SK-N-MC (cell line): ENCODE measurements around the gene EIF3B.
"Not testable (repeated sequence)": the region's sequence is repeated elsewhere in the genome, so short reads cannot be mapped to it uniquely, and the experiment has no call there.

Source experiments
- DNase-seq: peaks from one replicate; pipeline ENCODE4 v3.0.0-alpha.2; 2011; ENCODE audit warnings: low read depth, low spot score
- H3K27ac ChIP-seq: fragments of 200-600 bp; sonication (generic); 2 replicates; pipeline ENCODE4 v1.5.1; 2016; ENCODE audit warnings: mixed run types
- H3K36me3 ChIP-seq: fragments of 200-600 bp; sonication (generic); 2 replicates; pipeline ENCODE4 v1.6.1; 2017; ENCODE audit warnings: antibody characterized with exemption, low read length, mixed read lengths; ENCODE audit not compliant: insufficient read depth
- H3K4me3 ChIP-seq: fragments of 200-600 bp; sonication (generic); 2 replicates; pipeline ENCODE4 v1.5.1; 2016
- H3K9ac ChIP-seq: fragments of 200-600 bp; sonication (generic); 2 replicates; pipeline ENCODE4 v1.8.0; 2017; ENCODE audit warnings: mixed run types, mixed read lengths; ENCODE audit not compliant: insufficient read length
- H3K9me3 ChIP-seq: fragments of 200-600 bp; sonication (generic); 2 replicates; pipeline ENCODE4 v1.6.1; 2017; ENCODE audit warnings: low read depth, mild to moderate bottlenecking, antibody characterized with exemption, low read length, moderate library complexity, mixed read lengths
- EZH2 ChIP-seq: fragments of 200-600 bp; sonication (generic); IDR thresholded peaks from one replicate; pipeline ENCODE4 v1.6.1; 2017; ENCODE audit warnings: antibody characterized with exemption
- FOXP2 ChIP-seq: optimal IDR thresholded peaks from 2 replicates; pipeline ENCODE3; 2011; ENCODE audit warnings: mild to moderate bottlenecking, moderate library complexity; ENCODE audit not compliant: insufficient read depth; ENCODE audit errors: extremely low read length, control extremely low read depth
- POLR2AphosphoS5 ChIP-seq: IDR thresholded peaks from 2 replicates; pipeline ENCODE4 v1.6.1; 2012; ENCODE audit warnings: mild to moderate bottlenecking, low read depth, low read length, borderline replicate concordance

EIF3B gene

DNA sequence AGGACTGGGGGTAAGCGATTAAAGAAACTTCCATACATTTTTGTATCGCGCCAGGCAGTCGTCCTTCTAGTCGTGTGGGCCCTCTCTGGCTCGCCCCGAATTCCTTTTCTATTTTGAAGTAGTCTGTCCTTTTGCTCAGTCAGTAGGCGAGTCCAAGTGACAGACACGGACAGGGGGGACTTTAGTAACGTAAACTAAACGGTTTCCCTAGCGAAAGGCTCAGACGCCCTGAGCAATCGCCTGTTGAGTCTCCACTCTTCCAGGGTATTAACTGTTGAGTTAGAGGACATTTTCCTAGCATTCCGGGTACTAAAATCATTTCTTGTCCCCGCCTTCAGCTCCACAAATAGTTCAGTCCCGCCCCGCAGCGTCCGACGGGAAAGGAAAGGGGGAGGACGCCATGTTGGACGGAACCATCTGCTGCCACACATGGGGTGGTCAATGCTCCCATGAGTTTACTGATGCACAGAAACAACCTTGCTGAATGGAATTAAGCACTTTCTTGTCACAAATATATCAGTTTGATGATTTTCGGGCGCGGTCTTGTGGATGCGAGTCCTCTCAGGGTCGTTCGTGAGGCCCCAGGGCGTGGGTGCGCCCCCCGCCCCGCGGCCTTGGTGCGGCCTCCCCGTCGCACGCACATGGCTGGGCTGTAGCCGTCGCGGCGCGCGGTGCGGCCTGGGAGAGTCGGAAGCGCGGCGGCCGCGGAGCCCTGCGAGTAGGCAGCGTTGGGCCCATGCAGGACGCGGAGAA, at the start of gene EIF3B:
Gene EIF3B (plus strand): TSS at position 642 of the 753 bp plus-strand sequence. CDS start 95 bp downstream, at position 737.
- Histone ChIP-seq H3K27ac (peak within 1 kb of the TSS; percentile 100), H3K9me3 (no peaks in the 10 kb centered on the region), H3K36me3 (peaks cover 34% of the 10 kb centered on the region), H3K9ac (peak within 1 kb of the TSS; percentile 100), H3K4me3 (peak within 1 kb of the TSS; percentile 95)
- peak; percentile 97 for DNase-seq
- TF ChIP-seq EZH2 (no peak), POLR2AphosphoS5 (peak; percentile 70)

- H3K9me3 ChIP-seq, H3K27ac ChIP-seq, DNase-seq, H3K9ac ChIP-seq, H3K4me3 ChIP-seq, H3K36me3 ChIP-seq: not testable (repeated sequence)
These were observed 49.4 kb upstream of the EIF3B start for GRCh38 chr7:2305258-2305657.

GRCh38 chr7:2306688-2307087, 47.9 kb upstream of the EIF3B start:
- Histone ChIP-seq H3K4me3 (no peak overlapping the region), H3K9me3 (no peaks in the 10 kb centered on the region), H3K9ac (no peak overlapping the region), H3K36me3 (no peaks in the 10 kb centered on the region; the same call in 1 of the 2 replicates), H3K27ac (no peak overlapping the region)
- TF ChIP-seq POLR2AphosphoS5 (no peak), EZH2 (no peak), FOXP2 (no peak)
- DNase-seq, result no peak

GRCh38 chr7:2307690-2308107, 46.9 kb upstream of the EIF3B start:
- no peak for TF ChIP-seq EZH2
- no peak for TF ChIP-seq POLR2AphosphoS5
- TF ChIP-seq FOXP2, result no peak
- DNase-seq, result no peak
- H3K9me3 ChIP-seq, result no peaks in the 10 kb centered on the region
- no peak overlapping the region for H3K4me3 ChIP-seq
- no peak overlapping the region for H3K9ac ChIP-seq
- H3K36me3 ChIP-seq, result no peaks in the 10 kb centered on the region; the same call in 1 of the 2 replicates
- H3K27ac ChIP-seq, result no peak overlapping the region

GRCh38 chr7:2309889-2310331, 44.7 kb upstream of the EIF3B start:
- Histone ChIP-seq H3K4me3 (no peak overlapping the region), H3K9ac (no peak overlapping the region), H3K36me3 (no peaks in the 10 kb centered on the region; the same call in 1 of the 2 replicates), H3K27ac (no peak overlapping the region), H3K9me3 (no peaks in the 10 kb centered on the region)
- TF ChIP-seq FOXP2, result no peak
- no peak for TF ChIP-seq POLR2AphosphoS5
- no peak for TF ChIP-seq EZH2
- DNase-seq, result no peak

GRCh38 chr7:2312267-2312929, 42.2 kb upstream of the EIF3B start:
- no peak for DNase-seq
- no peak for TF ChIP-seq FOXP2
- TF ChIP-seq EZH2, result no peak
- no peak for TF ChIP-seq POLR2AphosphoS5
- H3K4me3 ChIP-seq, result no peak overlapping the region
- no peak overlapping the region for H3K9ac ChIP-seq
- H3K27ac ChIP-seq, result no peak overlapping the region
- H3K36me3 ChIP-seq, result no peaks in the 10 kb centered on the region; the same call in 1 of the 2 replicates
- H3K9me3 ChIP-seq, result no peaks in the 10 kb centered on the region

DNA sequence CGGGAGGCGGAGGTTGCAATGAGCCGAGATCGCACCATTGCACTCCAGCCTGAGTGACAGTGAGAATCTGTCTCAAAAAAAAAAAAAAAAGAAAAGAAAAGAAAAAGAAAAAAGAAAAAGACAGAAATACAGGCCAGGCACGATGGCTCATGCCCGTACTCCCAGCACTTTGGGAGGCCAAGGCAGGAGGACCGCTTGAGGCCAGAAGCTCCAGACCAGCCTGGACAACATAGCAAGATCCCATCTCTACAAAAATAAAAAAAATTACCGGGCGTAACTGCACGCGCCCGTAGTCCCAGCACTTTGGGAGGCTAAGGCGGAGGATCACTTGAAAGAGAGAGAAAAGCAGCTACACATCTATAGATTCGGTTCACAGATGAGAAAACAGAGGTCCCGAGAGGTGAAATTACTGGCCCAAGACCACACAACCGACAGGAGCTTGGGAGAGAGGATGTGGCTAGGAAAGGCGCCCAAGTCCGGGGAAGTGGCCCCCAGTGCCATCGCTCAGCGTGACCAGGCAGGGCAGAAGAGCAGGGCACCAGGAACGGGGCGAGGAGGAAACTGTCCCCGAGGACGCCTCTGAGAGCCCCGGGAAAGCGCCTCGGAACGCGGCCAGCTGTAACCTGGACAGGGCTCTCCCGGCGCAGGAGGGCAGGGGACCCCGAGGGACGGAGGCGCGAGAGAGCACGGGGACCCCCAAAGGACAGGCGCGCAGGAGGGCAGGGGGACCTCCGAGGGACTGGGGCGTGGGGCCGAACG, 41.0 kb upstream of the EIF3B start:
- peak overlapping the region; percentile 89 for H3K9ac ChIP-seq
- no peaks in the 10 kb centered on the region for H3K9me3 ChIP-seq
- H3K4me3 ChIP-seq, result peak overlapping the region; percentile 91
- no peak overlapping the region for H3K27ac ChIP-seq
- no peaks in the 10 kb centered on the region; the same call in 1 of the 2 replicates for H3K36me3 ChIP-seq
- no peak for TF ChIP-seq FOXP2
- TF ChIP-seq EZH2, result no peak
- no peak for TF ChIP-seq POLR2AphosphoS5
- DNase-seq, result no peak

- Histone ChIP-seq H3K36me3 (no peaks in the 10 kb centered on the region; the same call in 1 of the 2 replicates), H3K9me3 (no peaks in the 10 kb centered on the region), H3K9ac (peak within 1 kb of the TSS; percentile 89), H3K4me3 (peak within 1 kb of the TSS; percentile 91), H3K27ac (no peak within 1 kb of the TSS)
- DNase-seq, result no peak
- TF ChIP-seq FOXP2 (no peak), POLR2AphosphoS5 (peak; percentile 52; the same call in 1 of the 2 replicates)
These were observed 40.2 kb upstream of the EIF3B start, which contains the start of gene SNX8 for GRCh38 chr7:2314209-2314955. Gene SNX8, minus strand, starts transcription at chr7:2314441. Its CDS starts 20 bp downstream, at chr7:2314421.

DNA sequence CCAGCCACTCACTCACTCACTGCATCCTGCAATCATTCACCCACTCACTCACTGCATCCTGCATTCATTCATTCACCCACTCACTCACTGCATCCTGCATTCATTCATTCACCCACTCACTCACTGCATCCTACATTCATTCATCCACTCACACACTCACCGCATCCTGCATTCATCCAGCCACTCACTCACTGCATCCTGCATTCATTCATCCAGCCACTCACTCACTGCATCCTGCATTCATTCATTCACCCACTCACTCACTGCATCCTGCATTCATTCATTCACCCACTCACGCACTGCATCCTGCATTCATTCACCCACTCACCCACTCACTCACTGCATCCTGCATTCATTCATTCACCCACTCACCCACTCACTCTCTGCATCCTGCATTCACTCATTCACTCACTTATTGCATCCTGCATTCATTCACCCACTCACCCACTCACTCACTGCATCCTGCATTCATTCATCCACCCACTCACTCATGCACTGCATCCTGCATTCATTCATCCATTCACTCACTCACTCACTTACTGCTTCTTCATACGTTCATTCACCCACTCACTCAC, 39.6 kb upstream of the EIF3B start:
- H3K4me3 ChIP-seq, result peak overlapping the region; percentile 91
- H3K27ac ChIP-seq, H3K9ac ChIP-seq, H3K36me3 ChIP-seq, H3K9me3 ChIP-seq, DNase-seq: not testable (repeated sequence)
